ENCODE measurements around the gene RASGEF1C. TPM values are rescaled to one million over a fixed set of nuclear protein-coding genes. Genes with fewer than 3 reads are reported as not detected.

The RASGEF1C gene
- total and polyA plus RNA-seq, 10 of the 15 experiments (the other 5 are each of a cell fraction or from before 2014, with no cell fraction given): not detected

DNA sequence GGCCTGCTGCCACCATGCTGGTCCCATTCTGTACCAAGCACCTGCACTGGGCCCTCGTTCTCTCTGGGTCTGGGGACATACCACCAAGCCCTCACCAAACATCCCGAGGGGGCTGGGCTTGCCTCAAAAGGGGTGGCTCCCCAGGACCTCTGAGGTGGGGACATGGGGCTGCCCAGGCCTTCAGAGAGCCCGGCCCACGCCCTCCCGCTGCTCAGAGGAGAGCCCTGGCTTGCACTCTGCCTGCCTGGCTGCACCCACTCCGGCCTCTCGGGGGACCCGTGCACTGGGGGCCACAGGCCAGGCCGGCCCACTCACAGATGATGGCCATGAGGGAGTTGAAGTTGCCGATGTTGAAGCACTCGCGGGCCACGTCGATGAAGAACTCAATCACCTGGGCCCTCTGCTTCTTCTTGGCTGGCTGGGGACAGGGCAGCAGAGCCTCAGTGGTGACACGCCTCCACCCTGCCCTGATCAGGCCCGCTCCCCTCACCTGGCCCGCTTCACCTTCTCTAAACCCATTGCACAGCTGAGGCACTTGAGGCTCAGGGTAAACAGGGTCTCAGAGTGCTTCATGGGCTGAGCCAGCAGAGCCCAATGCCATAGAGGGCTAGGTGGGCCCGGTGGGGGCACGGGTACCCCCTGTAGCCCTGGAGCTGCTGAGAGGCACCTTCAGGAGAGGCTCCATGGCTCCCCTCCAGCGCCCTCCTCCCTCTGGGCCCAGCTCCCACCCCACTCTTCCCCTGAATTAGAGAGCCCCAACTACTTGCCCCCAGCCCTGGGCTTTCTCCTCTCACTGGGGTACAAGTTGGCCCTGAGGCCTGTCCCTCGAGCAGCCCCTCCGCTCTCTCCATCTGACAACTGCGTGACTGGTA, 89.7 kb downstream of the RASGEF1C start:
- DNase-seq (ENCODE audit: low read depth, low spot score) (no peak), ATAC-seq (no peak), FAIRE-seq (no peak)
- no peak overlapping the region for H3K4me2 ChIP-seq (ENCODE audit: control insufficient read depth, insufficient read depth)
- H3K36me3 ChIP-seq (ENCODE audit: control insufficient read depth in 2 of 2, insufficient read depth in 2 of 2, low read length in 1 of 2): no peaks in the 10 kb centered on the region
- H3K4me3 ChIP-seq: no peak overlapping the region
- H3K79me2 ChIP-seq (ENCODE audit: control insufficient read depth, insufficient read depth, low read length): no peaks in the 10 kb centered on the region
- no peak overlapping the region for H3K9ac ChIP-seq (ENCODE audit: control insufficient read depth, insufficient read depth, low read length)
- H3K27ac ChIP-seq (ENCODE audit: control insufficient read depth, insufficient read depth): no peak overlapping the region
- no peaks in the 10 kb centered on the region for H3K9me3 ChIP-seq (replicated peaks; ENCODE audit: control insufficient read depth, insufficient read depth, low read length)
- no peaks in the 10 kb centered on the region for H3K4me1 ChIP-seq (ENCODE audit: control insufficient read depth, insufficient read depth, low read length)
- in situ Hi-C loops (cut with MboI) (no loop called here), intact Hi-C loops (cut with micrococcal nuclease; ENCODE audit: unreplicated experiment) (no loop called here)
- ChIA-PET RAD21 (ENCODE audit: unreplicated experiment) (no interaction called here), CTCF (no interaction called here), SMC1A (ENCODE audit: uncharacterized antibody, unreplicated experiment) (no interaction called here), POLR2A (no interaction called here)
- no peak for TF ChIP-seq EZH2 (IDR thresholded peaks at IDR 0.05; ENCODE audit: borderline replicate concordance, control insufficient read depth, low read depth, low read length)
- TF ChIP-seq ZNF217 (IDR thresholded peaks at IDR 0.05): no peak
- no peak for TF ChIP-seq SMC3 (IDR thresholded peaks at IDR 0.05; ENCODE audit: borderline replicate concordance, low read length)
- no peak for TF ChIP-seq NBN (IDR thresholded peaks at IDR 0.05)
- no peak for TF ChIP-seq ZNF687 (IDR thresholded peaks at IDR 0.05)
- BruUV-seq (replicated peaks): no TSS peak
- H4K20me1 ChIP-seq (ENCODE audit: control insufficient read depth, insufficient read depth): no peaks in the 10 kb centered on the region
- no peaks in the 10 kb centered on the region for H3K27me3 ChIP-seq (replicated peaks in 1 of 2; ENCODE audit: control insufficient read depth in 2 of 2, insufficient read depth in 2 of 2, low read length in 1 of 2)
- H2AFZ ChIP-seq (ENCODE audit: control insufficient read depth, low read depth, low read length): no peak overlapping the region
- 46% methylated on average over 23 of the region's 23 CpGs for WGBS (ENCODE audit: insufficient coverage, insufficient replicate concordance, low lambda C conversion rate, missing lambda C conversion rate)

Data from GM12878 (cell line).